ACHN (cell line): ENCODE measurements around the gene TNPO3.
"Not testable (repeated sequence)": the region's sequence is repeated elsewhere in the genome, so short reads cannot be mapped to it uniquely, and the experiment has no call there.

ENCODE experiments used
- DNase-seq: peaks from one replicate; pipeline ENCODE4 v3.0.0-alpha.2; 2015
- in situ Hi-C: cut with HindIII; loops from 2 replicates; pipeline ENCODE4 v1.10.0; 2017; ENCODE audit warnings: low sequenced_read_pairs, low pct_ligation_motif_present, low pct_unique_long_range_greater_than_20kb

TNPO3 gene

DNA sequence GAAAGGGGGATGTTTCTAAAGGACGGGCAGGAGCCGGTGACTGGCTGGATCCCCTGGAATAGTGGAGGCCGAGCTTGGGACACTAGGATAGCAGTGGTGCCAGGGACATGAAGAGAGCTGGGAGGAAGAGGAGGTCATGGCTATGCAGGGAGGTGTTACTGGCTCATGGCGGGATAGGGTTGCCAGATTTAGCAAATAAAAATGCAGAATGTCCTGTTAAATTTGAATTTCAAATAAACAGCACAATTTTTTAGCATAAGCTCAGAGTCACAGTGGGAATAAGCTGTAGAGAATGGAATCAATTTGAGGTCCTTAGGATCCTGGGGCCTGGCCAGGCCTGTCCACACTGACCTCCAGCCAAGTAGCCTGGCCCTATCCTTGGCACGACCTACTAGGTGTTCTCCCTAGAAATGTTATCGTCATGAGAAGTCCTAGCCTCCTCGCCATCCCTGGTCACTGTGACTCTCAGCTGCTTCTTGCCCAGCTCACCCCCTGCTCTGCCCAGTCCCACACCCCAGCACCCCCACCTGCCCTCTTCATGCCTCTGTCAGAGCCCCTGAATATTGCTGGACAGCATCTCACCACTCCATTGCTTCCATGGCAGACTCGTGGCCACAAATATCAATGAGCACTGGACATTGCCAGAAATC is 136.8 kb downstream of the TNPO3 start:
- in situ Hi-C loops: no loop called here
- no peak for DNase-seq

- in situ Hi-C loops: no loop called here
- no peak for DNase-seq
Measured at GRCh38 chr7:128917122-128917521, 137.8 kb downstream of the TNPO3 start.

GRCh38 chr7:128916643-128916915 is 138.3 kb downstream of the TNPO3 start:
- DNase-seq: no peak
- in situ Hi-C loops: no loop called here

- in situ Hi-C loops: no loop called here
- no peak for DNase-seq
Measured at GRCh38 chr7:128915841-128916642, 138.9 kb downstream of the TNPO3 start.

- in situ Hi-C loops: no loop called here
- no peak for DNase-seq
Measured at GRCh38 chr7:128915271-128915819, 139.6 kb downstream of the TNPO3 start.

DNA sequence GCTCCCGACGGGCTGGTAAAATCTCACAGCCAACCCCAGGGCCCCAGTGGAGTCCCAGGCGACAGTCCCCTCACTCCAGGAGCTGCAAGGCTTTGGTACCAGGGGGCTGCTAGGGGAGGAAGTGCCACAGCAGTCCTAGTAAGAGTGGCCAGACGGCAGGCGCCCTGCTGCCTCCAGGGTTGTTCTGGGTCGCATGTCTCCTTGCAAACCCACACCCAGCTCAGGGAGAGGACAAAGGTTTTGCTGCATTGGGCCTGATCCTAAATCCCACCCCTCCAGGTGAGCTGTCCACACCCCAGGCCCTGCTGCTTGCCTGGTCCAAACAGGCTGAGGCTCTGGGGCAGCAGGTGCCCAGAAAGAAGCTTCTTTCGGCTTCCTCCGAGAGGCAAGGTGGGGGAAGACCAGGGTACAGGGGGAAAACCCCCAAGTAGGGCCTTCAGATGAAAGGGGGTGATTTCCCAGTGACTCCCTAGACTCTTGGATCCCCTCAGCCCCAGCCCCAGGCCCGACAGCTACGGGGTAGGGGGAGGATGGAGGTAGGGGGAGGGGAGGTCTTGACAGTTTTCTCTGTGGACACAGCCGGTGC is 140.3 kb downstream of the TNPO3 start:
- DNase-seq: no peak
- in situ Hi-C loops: no loop called here

GRCh38 chr7:128913870-128914565 is 140.9 kb downstream of the TNPO3 start:
- DNase-seq: no peak
- in situ Hi-C loops: no loop called here

DNA sequence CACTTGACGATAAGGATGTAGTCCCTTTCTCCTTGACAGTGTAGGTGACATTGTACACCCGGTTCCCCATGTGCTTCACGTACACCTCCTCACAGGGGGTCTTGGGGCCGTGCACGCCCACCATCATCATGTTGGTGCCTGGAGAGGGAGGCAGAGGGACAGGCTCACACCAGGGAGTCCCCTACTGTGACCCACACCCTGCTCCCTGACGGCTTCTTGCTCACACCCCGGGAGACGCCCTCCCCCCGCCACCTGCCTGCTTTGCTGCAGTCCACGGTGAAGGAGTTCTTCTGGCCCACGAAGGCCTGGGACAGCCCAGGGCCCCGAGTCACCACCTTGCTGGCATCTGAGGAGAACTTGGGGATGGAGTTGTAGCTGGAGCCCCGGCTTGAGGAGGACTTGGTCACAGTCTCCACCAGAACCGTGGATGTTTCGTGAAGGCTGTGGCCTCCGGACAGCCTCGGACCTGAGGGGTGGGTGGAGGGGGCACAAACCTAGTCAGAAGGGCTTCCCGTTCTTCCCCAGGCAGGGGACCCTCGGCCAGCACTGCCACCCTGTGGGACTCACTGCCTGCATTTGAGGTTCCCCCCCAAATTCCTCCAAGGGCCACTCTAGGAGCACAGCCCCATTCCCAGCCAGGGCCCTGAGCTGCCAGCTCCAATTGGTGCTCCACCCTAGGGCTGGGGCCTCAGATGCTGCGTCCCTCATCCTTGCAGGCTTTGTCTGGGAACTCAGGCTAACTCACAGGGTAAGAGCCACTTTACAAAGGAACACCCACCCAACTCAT is 142.0 kb downstream of the TNPO3 start:
- in situ Hi-C loops, DNase-seq: not testable (repeated sequence)

DNA sequence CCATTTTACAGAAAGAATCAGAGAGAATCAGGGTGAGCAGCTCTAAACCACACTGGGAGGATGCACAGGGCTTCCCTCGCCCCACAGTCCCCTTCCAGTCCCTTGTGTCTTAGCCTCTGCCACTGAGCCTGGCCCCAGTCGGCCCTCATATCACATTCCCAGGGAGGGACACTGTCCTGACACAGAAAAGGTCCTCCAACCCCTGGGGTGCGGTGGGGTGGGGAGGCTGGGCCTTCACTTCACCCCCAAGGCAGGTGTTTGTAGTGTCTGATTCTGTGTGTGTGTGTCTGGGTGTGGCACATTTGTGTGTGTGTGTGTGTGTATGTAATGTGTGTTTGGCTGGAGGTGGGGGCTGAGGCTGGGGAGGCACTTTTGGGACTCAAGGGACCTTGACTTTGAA is 142.6 kb downstream of the TNPO3 start:
- DNase-seq: no peak
- in situ Hi-C loops: no loop called here

DNA sequence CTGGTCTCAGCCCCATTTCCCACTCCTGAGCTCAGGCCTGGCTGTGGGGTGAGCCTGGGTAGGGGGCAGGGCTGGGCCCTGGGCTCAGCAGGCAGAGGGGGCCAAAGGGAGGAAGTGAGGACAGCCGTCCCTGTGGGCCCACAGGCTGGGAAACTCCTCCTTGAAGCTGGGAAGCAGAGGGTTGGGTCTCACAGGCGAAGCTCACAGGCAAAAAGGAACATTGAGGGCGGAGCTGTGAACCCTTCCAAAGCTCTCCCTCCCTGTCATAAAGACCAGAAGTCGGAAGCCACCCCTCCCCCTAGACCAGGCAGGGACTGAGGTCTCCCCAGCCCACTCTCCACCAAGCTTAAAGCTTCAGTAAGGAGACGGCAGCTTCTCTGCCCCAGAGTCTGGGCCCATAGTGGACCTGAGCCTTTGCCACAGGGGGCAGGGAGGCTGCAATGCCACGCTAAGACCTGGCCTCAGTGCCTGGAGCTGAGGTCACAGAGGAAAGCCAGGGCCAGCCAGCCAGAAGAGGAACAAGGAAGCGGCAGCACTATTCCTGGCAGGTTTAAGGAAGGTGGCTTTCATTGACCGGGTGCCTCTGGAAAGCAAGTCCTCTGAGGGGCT is 143.4 kb downstream of the TNPO3 start:
- in situ Hi-C loops: no loop called here
- DNase-seq: peak; percentile 71

GRCh38 chr7:128910569-128910945 is 144.4 kb downstream of the TNPO3 start, which contains the start of gene KCP:
Gene KCP, minus strand, starts transcription at chr7:128910709. Its CDS starts 33 bp downstream, at chr7:128910676.
- DNase-seq: peak; percentile 74
- in situ Hi-C loops: no loop called here

- DNase-seq: peak; percentile 98
- in situ Hi-C loops: no loop called here
Measured at GRCh38 chr7:128909625-128910568, 145.0 kb downstream of the TNPO3 start.

- no peak for DNase-seq
- in situ Hi-C loops: no loop called here
Measured at GRCh38 chr7:128908750-128909624, 145.9 kb downstream of the TNPO3 start.

- in situ Hi-C loops: no loop called here
- no peak for DNase-seq
Measured at GRCh38 chr7:128906766-128907559, 147.9 kb downstream of the TNPO3 start.

DNA sequence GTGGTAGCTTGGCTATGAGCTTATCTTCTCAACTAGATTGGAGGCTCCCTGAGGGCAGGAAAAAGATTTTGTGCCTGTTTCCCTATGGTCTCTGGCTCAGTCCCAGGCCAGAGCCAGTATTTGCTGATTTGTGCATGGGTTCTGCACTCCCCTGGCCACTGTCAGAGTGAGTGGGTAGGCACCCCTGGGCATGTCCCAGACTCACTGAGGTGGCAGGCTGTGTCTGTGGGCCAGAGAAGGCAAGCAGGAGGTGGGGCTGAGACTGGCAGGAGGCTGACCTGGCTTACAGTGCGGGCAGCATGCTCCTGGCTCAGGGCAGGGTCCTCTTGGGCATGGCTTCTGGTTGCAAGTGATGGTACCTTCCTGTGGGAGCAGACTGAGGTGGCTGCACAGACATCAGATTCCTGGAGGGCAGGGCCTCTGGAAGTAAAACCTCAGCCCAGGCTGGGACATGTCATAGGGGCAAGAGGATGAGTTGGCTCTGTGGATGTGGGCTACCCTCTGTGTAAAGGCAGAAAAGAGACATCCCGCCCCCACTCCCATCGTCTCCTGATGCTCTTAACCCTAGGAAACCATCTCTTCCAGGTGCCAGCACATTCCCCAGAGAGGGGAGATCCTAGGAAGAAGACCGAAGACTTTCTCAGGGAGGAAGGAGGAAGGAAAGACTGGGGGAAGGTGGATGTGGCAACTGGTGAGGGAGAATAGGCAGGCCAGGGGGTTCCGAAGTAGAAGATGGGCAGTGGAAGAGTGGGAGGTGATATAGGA is 148.7 kb downstream of the TNPO3 start:
- no peak for DNase-seq
- in situ Hi-C loops: no loop called here
